GM21723 (cell line): ENCODE measurements around the gene MEIOC.
"Not testable (repeated sequence)": the region's sequence is repeated elsewhere in the genome, so short reads cannot be mapped to it uniquely, and the experiment has no call there.

Experiments
- ATAC-seq: cut with Tn5 transposase; IDR thresholded peaks from one replicate; pipeline ENCODE4 v1.9.1; 2021; ENCODE audit warnings: mild to moderate bottlenecking, moderate library complexity; ENCODE audit not compliant: unreplicated experiment

Gene MEIOC

GRCh38 chr17:44655983-44656710 lies at the start of gene MEIOC:
Gene MEIOC (plus strand): TSS chr17:44656468. CDS start chr17:44656614, 146 bp downstream.
- no peak for ATAC-seq

GRCh38 chr17:44606658-44607057 lies 49.6 kb upstream of the MEIOC start:
- ATAC-seq: no peak

GRCh38 chr17:44607836-44608690 lies 48.2 kb upstream of the MEIOC start:
- ATAC-seq: no peak

GRCh38 chr17:44608727-44609435 lies 47.4 kb upstream of the MEIOC start:
- no peak for ATAC-seq

GRCh38 chr17:44610331-44610730 lies 45.9 kb upstream of the MEIOC start:
- ATAC-seq: no peak

GRCh38 chr17:44610871-44611270 lies 45.4 kb upstream of the MEIOC start:
- ATAC-seq: no peak

GRCh38 chr17:44614862-44615261 lies 41.4 kb upstream of the MEIOC start:
- ATAC-seq: no peak

GRCh38 chr17:44618652-44619051 lies 37.6 kb upstream of the MEIOC start:
- ATAC-seq: not testable (repeated sequence)

- no peak for ATAC-seq
Observed at GRCh38 chr17:44623070-44623725, 33.1 kb upstream of the MEIOC start.

GRCh38 chr17:44627513-44628242 lies 28.6 kb upstream of the MEIOC start:
- ATAC-seq: no peak

GRCh38 chr17:44628243-44629188 lies 27.8 kb upstream of the MEIOC start:
- no peak for ATAC-seq

- ATAC-seq: no peak
Observed at GRCh38 chr17:44629314-44629713, 27.0 kb upstream of the MEIOC start.

GRCh38 chr17:44630703-44631102 lies 25.6 kb upstream of the MEIOC start:
- no peak for ATAC-seq

GRCh38 chr17:44633998-44634397 lies 22.3 kb upstream of the MEIOC start:
- no peak for ATAC-seq

GRCh38 chr17:44634401-44634800 lies 21.9 kb upstream of the MEIOC start:
- ATAC-seq: not testable (repeated sequence)

- ATAC-seq: no peak
Observed at GRCh38 chr17:44636562-44636961, 19.7 kb upstream of the MEIOC start.

GRCh38 chr17:44637066-44637465 lies 19.2 kb upstream of the MEIOC start:
- ATAC-seq: no peak

- ATAC-seq: no peak
Observed at GRCh38 chr17:44642834-44643233, 13.4 kb upstream of the MEIOC start.

- no peak for ATAC-seq
Observed at GRCh38 chr17:44645341-44645740, 10.9 kb upstream of the MEIOC start.
